ENCODE results near the gene TRAPPC3.

Gene TRAPPC3

GRCh38 chr1:36098650-36099365 lies 50.5 kb downstream of the TRAPPC3 start:
- no peak for DNase-seq (ENCODE audit: low read depth)

- DNase-seq (ENCODE audit: low read depth), result no peak
Measured at GRCh38 chr1:36097693-36098585, 51.3 kb downstream of the TRAPPC3 start.

GRCh38 chr1:36096500-36097432 lies 52.5 kb downstream of the TRAPPC3 start:
- no peak for DNase-seq (ENCODE audit: low read depth)

- DNase-seq (ENCODE audit: low read depth), result no peak
Measured at GRCh38 chr1:36095760-36096405, 53.4 kb downstream of the TRAPPC3 start.

GRCh38 chr1:36094621-36095061 lies 54.6 kb downstream of the TRAPPC3 start:
- no peak for DNase-seq (ENCODE audit: low read depth)

GRCh38 chr1:36093929-36094328 lies 55.4 kb downstream of the TRAPPC3 start:
- no peak for DNase-seq (ENCODE audit: low read depth)

- no peak for DNase-seq (ENCODE audit: low read depth)
Measured at GRCh38 chr1:36093226-36093625, 56.1 kb downstream of the TRAPPC3 start.

GRCh38 chr1:36092798-36093185 lies 56.5 kb downstream of the TRAPPC3 start:
- no peak for DNase-seq (ENCODE audit: low read depth)

GRCh38 chr1:36092166-36092797 lies 57.0 kb downstream of the TRAPPC3 start:
- DNase-seq (ENCODE audit: low read depth), result no peak

GRCh38 chr1:36091698-36092097 lies 57.6 kb downstream of the TRAPPC3 start:
- DNase-seq (ENCODE audit: low read depth), result no peak

- DNase-seq (ENCODE audit: low read depth), result no peak
Measured at GRCh38 chr1:36091141-36091540, 58.1 kb downstream of the TRAPPC3 start.

- no peak for DNase-seq (ENCODE audit: low read depth)
Measured at GRCh38 chr1:36089393-36090121, 59.7 kb downstream of the TRAPPC3 start.

GRCh38 chr1:36088577-36089392 lies 60.5 kb downstream of the TRAPPC3 start, which contains the start of gene ADPRS:
TSS of gene ADPRS (plus strand) at chr1:36088892. CDS start at chr1:36088905, 13 bp downstream.
- DNase-seq (ENCODE audit: low read depth), result peak; percentile 86

GRCh38 chr1:36088265-36088576 lies 61.1 kb downstream of the TRAPPC3 start:
- no peak for DNase-seq (ENCODE audit: low read depth)

- no peak for DNase-seq (ENCODE audit: low read depth)
Measured at GRCh38 chr1:36087233-36088123, 61.8 kb downstream of the TRAPPC3 start.
